ENCODE results near the gene IFITM1.

DNA sequence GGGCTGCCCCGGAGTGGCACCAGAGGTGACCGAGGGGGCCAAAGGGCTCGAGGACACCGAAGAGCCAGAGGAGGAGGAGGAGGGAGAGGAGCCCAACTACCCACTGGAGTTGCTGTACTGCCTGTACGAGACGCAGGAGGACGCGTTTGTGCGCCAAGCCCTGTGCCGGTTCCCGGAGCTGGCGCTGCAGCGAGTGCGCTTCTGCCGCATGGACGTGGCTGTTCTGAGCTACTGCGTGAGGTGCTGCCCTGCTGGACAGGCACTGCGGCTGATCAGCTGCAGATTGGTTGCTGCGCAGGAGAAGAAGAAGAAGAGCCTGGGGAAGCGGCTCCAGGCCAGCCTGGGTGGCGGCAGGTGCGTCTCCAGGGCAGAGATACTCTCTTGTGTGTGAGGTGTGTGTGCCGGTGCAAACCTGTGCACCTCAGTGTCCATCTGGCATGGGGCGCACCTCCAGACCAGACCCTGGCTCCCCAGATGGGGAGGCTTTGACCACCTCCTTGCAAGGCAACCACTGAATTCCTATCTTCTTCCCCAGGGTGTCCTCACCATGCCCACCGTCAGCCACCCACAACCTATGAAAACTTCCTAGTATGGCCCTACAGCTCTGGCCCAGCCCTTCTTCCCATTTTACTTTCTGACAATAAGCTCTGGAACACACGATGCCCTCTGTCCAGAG, 32.2 kb upstream of the IFITM1 start:
- no peak for TF ChIP-seq EZH2 (IDR thresholded peaks at IDR 0.05; ENCODE audit: low read length)
- TF ChIP-seq, protein P1, sequence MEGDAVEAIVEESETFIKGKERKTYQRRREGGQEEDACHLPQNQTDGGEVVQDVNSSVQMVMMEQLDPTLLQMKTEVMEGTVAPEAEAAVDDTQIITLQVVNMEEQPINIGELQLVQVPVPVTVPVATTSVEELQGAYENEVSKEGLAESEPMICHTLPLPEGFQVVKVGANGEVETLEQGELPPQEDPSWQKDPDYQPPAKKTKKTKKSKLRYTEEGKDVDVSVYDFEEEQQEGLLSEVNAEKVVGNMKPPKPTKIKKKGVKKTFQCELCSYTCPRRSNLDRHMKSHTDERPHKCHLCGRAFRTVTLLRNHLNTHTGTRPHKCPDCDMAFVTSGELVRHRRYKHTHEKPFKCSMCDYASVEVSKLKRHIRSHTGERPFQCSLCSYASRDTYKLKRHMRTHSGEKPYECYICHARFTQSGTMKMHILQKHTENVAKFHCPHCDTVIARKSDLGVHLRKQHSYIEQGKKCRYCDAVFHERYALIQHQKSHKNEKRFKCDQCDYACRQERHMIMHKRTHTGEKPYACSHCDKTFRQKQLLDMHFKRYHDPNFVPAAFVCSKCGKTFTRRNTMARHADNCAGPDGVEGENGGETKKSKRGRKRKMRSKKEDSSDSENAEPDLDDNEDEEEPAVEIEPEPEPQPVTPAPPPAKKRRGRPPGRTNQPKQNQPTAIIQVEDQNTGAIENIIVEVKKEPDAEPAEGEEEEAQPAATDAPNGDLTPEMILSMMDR (optimal IDR thresholded peaks at IDR 0.05 in 1 of 3, IDR thresholded peaks at IDR 0.05 in 1 of 3, conservative IDR thresholded peaks at IDR 0.05 in 1 of 3; ENCODE audit: extremely low read depth in 1 of 3, insufficient read depth in 2 of 3, low read length in 3 of 3), result no peak

Measured in keratinocyte (primary cell).